Mucosa of stomach (tissue), 1 donor: ENCODE results near the gene SLC15A5.

ENCODE experiments used
- H3K27me3 ChIP-seq: one replicate; pipeline ENCODE4 v1.7.0; 2013; ENCODE audit warnings: mild to moderate bottlenecking, low read length; ENCODE audit not compliant: control insufficient read depth, insufficient read depth
- H3K36me3 ChIP-seq: one replicate; pipeline ENCODE4 v1.7.0; 2013; ENCODE audit warnings: low read length; ENCODE audit not compliant: control insufficient read depth, insufficient read depth
- H3K4me1 ChIP-seq: one replicate; pipeline ENCODE4 v1.7.0; 2013; ENCODE audit warnings: mild to moderate bottlenecking, low read length; ENCODE audit not compliant: control insufficient read depth, insufficient read depth
- H3K4me3 ChIP-seq: one replicate; pipeline ENCODE4 v1.7.0; 2013; ENCODE audit warnings: low read length
- H3K9ac ChIP-seq: one replicate; pipeline ENCODE4 v1.7.0; 2013; ENCODE audit warnings: mild to moderate bottlenecking, low read length, moderate library complexity
- H3K9me3 ChIP-seq: one replicate; pipeline ENCODE4 v1.7.0; 2013; ENCODE audit warnings: mild to moderate bottlenecking, low read length, moderate library complexity; ENCODE audit not compliant: control insufficient read depth
- donor health status: Pancreatic carcinoma.

Gene SLC15A5

DNA sequence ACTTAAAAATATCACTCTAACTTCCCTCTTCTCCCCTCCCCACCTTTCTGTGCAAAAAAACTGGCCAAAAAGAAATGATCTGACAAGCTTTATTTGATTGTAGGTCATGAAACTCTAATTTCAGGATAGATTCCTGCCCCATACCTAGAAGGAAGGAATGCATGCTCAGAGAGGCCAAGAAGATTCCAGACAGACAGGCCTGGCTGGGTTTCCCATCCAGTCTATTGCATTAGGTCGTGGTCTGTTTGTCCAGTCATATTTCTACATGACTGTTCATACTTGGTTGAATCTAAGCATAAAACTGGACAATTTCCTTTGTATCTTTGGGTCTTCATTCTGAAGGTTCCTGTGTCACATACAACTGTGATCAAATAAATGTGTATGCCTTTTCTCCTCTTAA, 20.0 kb upstream of the SLC15A5 start:
- no peaks in the 10 kb centered on the region for H3K27me3 ChIP-seq

DNA sequence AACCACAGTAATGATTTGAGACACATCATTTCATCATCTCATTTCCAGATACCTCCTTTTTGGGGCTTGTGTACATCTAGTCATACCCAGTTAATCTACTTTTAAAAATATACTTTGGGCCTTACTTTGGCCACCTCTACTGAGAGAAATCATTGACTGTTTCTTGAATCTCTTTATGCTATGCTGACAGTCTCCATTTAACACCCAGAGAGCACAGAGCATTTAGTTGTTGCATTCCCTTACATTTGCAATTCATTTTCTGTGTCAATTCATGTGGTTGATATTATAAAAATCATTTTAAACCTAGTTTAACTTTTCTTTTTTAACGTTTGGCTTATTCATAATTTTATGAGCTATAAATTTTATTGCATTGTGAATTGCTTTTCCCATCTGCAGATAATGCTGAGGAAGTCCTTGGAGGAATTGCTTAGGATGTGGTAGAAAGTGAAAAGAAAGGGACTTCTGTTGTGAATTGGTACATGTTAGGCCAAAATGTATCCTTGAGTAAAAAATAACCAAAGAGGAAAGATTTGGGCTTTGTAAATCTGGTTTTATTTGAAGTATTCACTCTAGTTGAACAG, 17.0 kb upstream of the SLC15A5 start:
- Histone ChIP-seq H3K9me3 (no peaks in the 10 kb centered on the region), H3K27me3 (no peaks in the 10 kb centered on the region), H3K36me3 (no peaks in the 10 kb centered on the region), H3K4me3 (no peak overlapping the region), H3K9ac (no peak overlapping the region), H3K4me1 (no peaks in the 10 kb centered on the region)

More for the DNA sequence above, 20.0 kb upstream of the SLC15A5 start:
- Histone ChIP-seq H3K4me3 (no peak overlapping the region), H3K36me3 (no peaks in the 10 kb centered on the region), H3K9me3 (no peaks in the 10 kb centered on the region), H3K9ac (no peak overlapping the region), H3K4me1 (no peaks in the 10 kb centered on the region)

DNA sequence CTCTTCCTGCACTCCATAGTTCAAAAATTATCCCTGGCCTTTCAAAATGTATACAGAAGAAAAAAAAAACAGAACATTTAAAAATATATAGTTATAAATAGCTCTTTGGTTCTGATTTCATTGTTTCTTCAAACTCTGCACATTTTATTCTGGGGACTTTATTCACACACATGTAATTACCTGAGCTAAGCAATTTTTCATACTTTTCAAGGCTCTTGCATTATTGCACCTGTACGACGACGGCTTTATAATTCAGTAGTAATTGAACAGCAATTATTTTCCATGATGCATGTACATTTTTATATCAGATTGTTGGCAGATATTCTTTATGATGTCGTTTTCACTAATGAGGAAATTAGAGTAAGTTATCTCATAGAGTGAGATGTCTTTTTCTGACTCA, 13.5 kb upstream of the SLC15A5 start:
- no peaks in the 10 kb centered on the region for H3K4me1 ChIP-seq
- H3K36me3 ChIP-seq, result no peaks in the 10 kb centered on the region
- H3K9ac ChIP-seq, result no peak overlapping the region
- no peaks in the 10 kb centered on the region for H3K9me3 ChIP-seq
- no peak overlapping the region for H3K4me3 ChIP-seq
- no peaks in the 10 kb centered on the region for H3K27me3 ChIP-seq

DNA sequence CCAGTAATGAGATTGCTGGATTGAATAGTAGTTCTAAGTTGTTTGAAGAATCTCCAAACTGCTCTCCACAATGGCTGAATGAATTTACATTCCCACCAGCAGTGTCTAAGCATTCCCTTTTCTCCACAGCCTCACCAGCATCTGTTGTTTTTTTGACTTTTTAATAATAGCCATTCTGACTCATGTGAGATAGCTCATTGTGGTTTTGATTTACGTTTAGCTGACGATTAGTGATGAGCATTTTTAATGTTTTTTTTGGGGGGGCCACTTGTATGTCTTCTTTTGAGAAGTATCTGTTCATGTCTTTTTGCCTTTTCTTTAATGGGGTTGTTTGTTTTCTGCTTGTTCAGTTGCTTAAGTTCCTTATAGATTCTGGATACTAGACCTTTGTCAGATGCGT, 8.1 kb upstream of the SLC15A5 start:
- H3K4me1 ChIP-seq, result no peaks in the 10 kb centered on the region
- H3K27me3 ChIP-seq, result no peaks in the 10 kb centered on the region
- H3K36me3 ChIP-seq, result no peaks in the 10 kb centered on the region
- H3K9me3 ChIP-seq, result no peaks in the 10 kb centered on the region
- H3K9ac ChIP-seq, result no peak overlapping the region
- H3K4me3 ChIP-seq, result no peak overlapping the region

DNA sequence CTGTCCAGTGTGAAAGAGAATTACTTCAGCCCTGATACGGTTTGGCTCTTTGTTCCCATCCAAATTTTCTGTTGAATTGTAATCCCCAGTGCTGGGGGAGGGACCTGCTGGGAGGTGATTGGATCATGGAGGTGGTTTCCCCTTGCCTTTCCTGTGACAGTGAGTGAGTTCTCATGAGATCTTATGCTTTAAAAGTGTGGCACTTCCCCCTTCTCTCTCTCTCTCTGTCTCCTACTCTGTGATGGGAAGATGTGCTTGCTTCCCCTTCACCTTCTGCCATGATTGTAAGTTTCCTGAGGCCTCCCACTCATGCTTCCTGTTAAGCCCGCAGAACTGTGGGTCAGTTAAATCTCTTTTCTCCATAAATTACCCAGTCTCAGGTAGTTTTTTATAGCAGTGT, 5.5 kb upstream of the SLC15A5 start:
- Histone ChIP-seq H3K27me3 (no peaks in the 10 kb centered on the region), H3K36me3 (no peaks in the 10 kb centered on the region), H3K4me1 (no peaks in the 10 kb centered on the region), H3K9ac (no peak overlapping the region), H3K9me3 (no peaks in the 10 kb centered on the region), H3K4me3 (no peak overlapping the region)

DNA sequence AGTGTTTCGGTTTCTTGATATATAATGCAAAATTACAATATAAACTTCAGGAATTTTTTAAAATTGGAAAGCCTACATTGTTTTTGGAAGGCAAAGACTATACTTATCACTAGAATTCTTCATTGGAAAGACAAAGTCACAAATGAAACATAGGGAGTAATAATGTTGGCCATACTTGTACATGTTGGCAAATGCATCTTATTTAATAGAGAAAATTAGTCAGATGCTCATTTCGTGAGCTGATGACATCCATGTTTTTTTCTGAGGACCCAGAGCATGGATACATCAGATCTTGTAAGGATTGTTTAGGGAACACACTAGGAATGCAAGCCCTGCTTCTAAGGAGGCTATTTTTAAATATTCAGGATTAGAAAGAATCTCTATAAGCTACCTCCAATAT, 4.6 kb upstream of the SLC15A5 start:
- Histone ChIP-seq H3K27me3 (no peaks in the 10 kb centered on the region), H3K36me3 (no peaks in the 10 kb centered on the region), H3K9ac (no peak overlapping the region), H3K9me3 (no peaks in the 10 kb centered on the region), H3K4me1 (no peaks in the 10 kb centered on the region), H3K4me3 (no peak overlapping the region)

DNA sequence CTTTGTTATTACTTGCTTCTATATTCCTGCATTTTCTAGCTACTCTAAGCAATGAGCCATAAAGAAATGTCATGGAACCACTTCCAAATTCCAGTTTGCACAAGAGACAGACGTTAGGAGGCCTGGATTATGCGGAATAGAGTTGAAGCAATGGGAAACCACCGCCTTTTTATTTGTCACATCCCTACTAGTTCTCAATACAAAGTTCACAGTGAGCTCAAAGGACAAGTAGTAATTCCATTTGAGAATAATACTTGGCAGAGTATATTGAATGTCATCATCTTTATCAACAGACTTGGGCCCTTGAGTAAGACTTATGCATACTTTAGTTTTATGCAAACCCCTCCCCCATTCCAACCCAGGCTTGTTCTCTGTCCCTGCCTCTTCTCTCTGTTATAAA, 3.7 kb upstream of the SLC15A5 start:
- H3K27me3 ChIP-seq, result no peaks in the 10 kb centered on the region
- H3K9me3 ChIP-seq, result no peaks in the 10 kb centered on the region
- no peaks in the 10 kb centered on the region for H3K36me3 ChIP-seq
- H3K9ac ChIP-seq, result no peak overlapping the region
- H3K4me1 ChIP-seq, result no peaks in the 10 kb centered on the region
- no peak overlapping the region for H3K4me3 ChIP-seq

DNA sequence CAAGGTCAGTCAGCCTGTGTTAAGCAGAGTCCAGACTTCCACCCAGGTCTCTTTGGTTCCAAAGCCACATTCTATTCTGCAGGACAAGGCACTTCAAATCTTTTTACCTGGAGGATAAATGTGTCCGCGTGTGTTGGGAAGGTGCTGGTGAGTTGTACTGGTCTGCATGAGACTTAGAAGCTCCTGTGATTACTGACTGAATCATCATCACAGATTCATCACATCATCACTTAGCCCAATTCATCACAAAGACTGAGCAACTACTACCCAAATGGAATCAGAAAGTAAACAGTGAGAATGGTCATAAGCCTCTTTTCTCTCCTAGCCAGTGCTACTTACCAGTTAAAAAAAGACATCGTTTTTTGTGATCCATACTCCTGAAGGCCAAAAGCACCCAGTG, 5.3 kb downstream of the SLC15A5 start:
- Histone ChIP-seq H3K9ac (no peak overlapping the region), H3K27me3 (no peaks in the 10 kb centered on the region), H3K4me3 (no peak overlapping the region), H3K36me3 (no peaks in the 10 kb centered on the region), H3K4me1 (no peaks in the 10 kb centered on the region), H3K9me3 (no peaks in the 10 kb centered on the region)

DNA sequence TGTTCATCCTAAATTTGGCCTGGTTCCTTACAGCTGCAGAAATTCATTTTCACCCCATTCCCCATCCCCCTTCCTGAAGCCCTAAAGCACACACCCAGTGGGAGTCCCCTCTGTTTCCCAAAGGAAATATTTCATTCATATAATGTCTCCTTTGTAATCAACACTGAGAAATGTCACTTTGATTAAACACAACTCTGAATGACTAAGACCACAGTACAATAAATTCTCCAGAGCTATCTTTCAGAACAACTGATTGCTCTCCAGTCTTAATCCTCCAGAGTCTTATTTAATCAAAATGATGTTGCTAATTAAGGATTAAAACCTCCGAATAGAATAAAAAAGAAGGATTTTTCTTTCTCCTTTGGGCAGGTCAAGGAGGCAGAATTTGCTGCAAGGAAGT, 6.4 kb downstream of the SLC15A5 start:
- no peaks in the 10 kb centered on the region for H3K9me3 ChIP-seq
- H3K4me1 ChIP-seq, result no peaks in the 10 kb centered on the region
- H3K4me3 ChIP-seq, result no peak overlapping the region
- H3K36me3 ChIP-seq, result no peaks in the 10 kb centered on the region
- H3K27me3 ChIP-seq, result no peaks in the 10 kb centered on the region
- no peak overlapping the region for H3K9ac ChIP-seq

DNA sequence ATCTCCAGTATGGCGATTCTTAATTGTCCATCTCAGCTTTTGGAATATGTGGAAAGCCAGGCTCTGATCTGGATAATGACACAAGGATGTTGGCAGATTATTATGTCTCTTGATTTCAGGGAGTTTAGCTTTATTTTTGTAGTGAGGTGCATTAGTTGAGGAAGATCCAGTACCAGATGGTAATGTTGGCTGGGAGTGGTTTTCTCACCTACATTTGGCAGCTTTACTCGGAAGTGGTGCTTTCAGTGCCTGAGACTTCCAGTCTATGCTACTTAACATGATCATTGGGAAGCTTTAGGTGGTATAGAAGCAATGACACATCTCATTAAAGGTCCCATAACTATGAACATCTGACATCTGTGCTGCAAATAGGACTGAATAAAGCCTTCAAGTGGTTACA, 7.5 kb downstream of the SLC15A5 start:
- no peak overlapping the region for H3K9ac ChIP-seq
- no peak overlapping the region for H3K4me3 ChIP-seq
- H3K36me3 ChIP-seq, result no peaks in the 10 kb centered on the region
- no peaks in the 10 kb centered on the region for H3K4me1 ChIP-seq
- no peaks in the 10 kb centered on the region for H3K9me3 ChIP-seq
- no peaks in the 10 kb centered on the region for H3K27me3 ChIP-seq

DNA sequence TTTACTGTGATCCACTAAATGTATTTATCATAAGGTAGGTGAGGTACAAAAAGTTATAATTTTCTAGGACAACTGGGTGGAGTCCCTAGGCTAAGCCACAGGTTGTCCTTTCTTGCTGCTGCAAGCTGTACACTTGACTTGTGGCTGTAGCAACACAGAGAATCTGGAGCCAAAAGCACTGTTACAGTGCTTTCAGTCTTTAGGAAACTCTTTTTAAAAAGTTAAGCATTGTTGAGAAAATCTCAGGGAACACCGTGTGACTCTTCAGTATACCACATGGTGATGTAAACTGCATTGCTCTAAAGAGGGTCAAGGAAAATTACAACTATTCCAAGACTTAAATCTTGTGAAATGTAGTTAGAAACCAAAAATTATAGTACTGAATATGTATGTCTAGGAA, 11.4 kb downstream of the SLC15A5 start:
- H3K4me3 ChIP-seq, result no peak overlapping the region
- no peaks in the 10 kb centered on the region for H3K27me3 ChIP-seq
- no peaks in the 10 kb centered on the region for H3K36me3 ChIP-seq
- no peak overlapping the region for H3K9ac ChIP-seq
- no peaks in the 10 kb centered on the region for H3K9me3 ChIP-seq
- H3K4me1 ChIP-seq, result no peaks in the 10 kb centered on the region

DNA sequence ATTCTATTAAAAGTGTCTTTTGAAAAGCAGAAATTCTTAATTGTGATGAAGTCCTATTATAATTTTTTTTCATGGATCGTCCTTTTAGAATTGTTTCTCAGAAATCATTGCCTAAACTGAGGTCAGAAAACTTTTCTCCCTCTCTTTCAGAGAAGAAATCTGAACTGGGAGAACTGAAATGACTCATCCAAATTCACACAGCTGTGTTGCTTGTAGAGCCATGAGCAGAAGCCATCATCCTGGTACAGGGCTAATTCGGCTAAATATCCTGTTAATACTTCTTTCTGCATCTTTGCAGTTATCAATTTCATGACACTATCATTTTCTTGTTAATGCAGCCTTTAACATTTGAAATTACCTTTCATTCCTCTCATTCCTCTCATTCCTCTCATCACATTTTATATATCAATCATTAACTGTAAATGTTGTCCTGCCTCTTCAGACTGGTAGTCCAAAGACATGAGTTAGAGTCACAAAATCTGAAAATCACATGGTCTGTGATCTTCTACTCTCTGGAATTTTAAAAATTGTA, 15.5 kb downstream of the SLC15A5 start:
- Histone ChIP-seq H3K9ac (no peak overlapping the region), H3K36me3 (no peaks in the 10 kb centered on the region), H3K27me3 (no peaks in the 10 kb centered on the region), H3K4me3 (no peak overlapping the region), H3K9me3 (no peaks in the 10 kb centered on the region), H3K4me1 (no peaks in the 10 kb centered on the region)

DNA sequence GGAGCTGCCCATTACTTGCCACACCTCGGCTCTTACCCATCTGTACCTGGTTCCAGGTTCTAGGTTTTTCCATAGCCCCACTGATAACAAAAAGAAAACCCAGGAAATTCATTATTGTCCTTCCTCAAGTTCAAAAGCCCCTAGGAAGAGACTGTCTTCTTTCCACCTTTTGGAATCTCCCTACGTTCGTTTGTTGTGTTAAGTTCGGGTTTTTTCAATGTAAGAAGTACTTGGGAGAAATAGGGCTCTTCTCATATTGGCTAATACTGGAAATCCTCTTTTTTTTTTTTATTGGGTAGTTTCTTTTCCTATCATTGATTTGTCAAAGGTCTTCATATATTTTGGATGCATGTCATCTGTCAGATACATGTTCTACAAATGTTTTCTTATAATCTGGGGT, 17.3 kb downstream of the SLC15A5 start:
- Histone ChIP-seq H3K36me3 (no peaks in the 10 kb centered on the region), H3K9ac (no peak overlapping the region), H3K9me3 (no peaks in the 10 kb centered on the region), H3K4me1 (no peaks in the 10 kb centered on the region), H3K4me3 (no peak overlapping the region), H3K27me3 (no peaks in the 10 kb centered on the region)
